Limb (tissue), 2 donors: Measurements from ENCODE around the gene KHSRP.
"Not testable (repeated sequence)": the region's sequence is repeated elsewhere in the genome, so short reads cannot be mapped to it uniquely, and the experiment has no call there.

Source experiments
- DNase-seq, 2 donors: peaks; one replicate each; pipeline ENCODE4 v3.0.0-alpha.2; 2016; ENCODE audit errors: extremely low spot score in 2 of 2

Gene KHSRP

GRCh38 chr19:6451583-6452222, 27.1 kb upstream of the KHSRP start:
- no peak for DNase-seq

GRCh38 chr19:6450166-6450565, 25.6 kb upstream of the KHSRP start:
- no peak for DNase-seq

- DNase-seq: no peak
Measured at GRCh38 chr19:6448045-6448444, 23.4 kb upstream of the KHSRP start.

- DNase-seq: no peak
Measured at GRCh38 chr19:6446452-6446851, 21.8 kb upstream of the KHSRP start.

- DNase-seq: no peak
Measured at GRCh38 chr19:6443986-6444385, 19.4 kb upstream of the KHSRP start.

- no peak for DNase-seq
Measured at GRCh38 chr19:6442087-6442688, 17.6 kb upstream of the KHSRP start.

- no peak for DNase-seq
Measured at GRCh38 chr19:6440905-6441304, 16.3 kb upstream of the KHSRP start.

- no peak for DNase-seq
Measured at GRCh38 chr19:6439743-6440142, 15.1 kb upstream of the KHSRP start.

- DNase-seq: no peak
Measured at GRCh38 chr19:6433663-6434062, 9.1 kb upstream of the KHSRP start, which contains the start of gene SLC25A41. Gene SLC25A41, minus strand, starts transcription at chr19:6433763. Its CDS starts 70 bp downstream, at chr19:6433693.

- no peak for DNase-seq
Measured at GRCh38 chr19:6433165-6433564, 8.6 kb upstream of the KHSRP start.

GRCh38 chr19:6431891-6432290, 7.3 kb upstream of the KHSRP start:
- no peak for DNase-seq

GRCh38 chr19:6429419-6430221, 5.0 kb upstream of the KHSRP start:
- DNase-seq: no peak

GRCh38 chr19:6428692-6429418, 4.2 kb upstream of the KHSRP start:
- not testable (repeated sequence) for DNase-seq

GRCh38 chr19:6427131-6427530, 2.5 kb upstream of the KHSRP start:
- no peak for DNase-seq

- no peak for DNase-seq
Measured at GRCh38 chr19:6425732-6426620, 1.4 kb upstream of the KHSRP start.

GRCh38 chr19:6424939-6425731, 524 bp upstream of the KHSRP start:
- peak; percentile 99 to 100 for DNase-seq

GRCh38 chr19:6423499-6424194, 964 bp downstream of the KHSRP start:
- DNase-seq: peak in 1 of 2 donors; percentile 2

- no peak for DNase-seq
Measured at GRCh38 chr19:6421075-6422014, 3.3 kb downstream of the KHSRP start.
